GM18868 (cell line): ENCODE results near the gene EEF2KMT.
"Not testable (repeated sequence)": the region's sequence is repeated elsewhere in the genome, so short reads cannot be mapped to it uniquely, and the experiment has no call there.

Experiments used
- ATAC-seq: cut with Tn5 transposase; IDR thresholded peaks from one replicate; pipeline ENCODE4 v1.9.1; 2021; ENCODE audit warnings: mild to moderate bottlenecking, moderate library complexity; ENCODE audit not compliant: unreplicated experiment

Gene EEF2KMT

GRCh38 chr16:5095145-5095830, 2.3 kb downstream of the EEF2KMT start:
- not testable (repeated sequence) for ATAC-seq

- not testable (repeated sequence) for ATAC-seq
Measured at GRCh38 chr16:5093746-5094145, 3.8 kb downstream of the EEF2KMT start.

- not testable (repeated sequence) for ATAC-seq
Measured at GRCh38 chr16:5093081-5093480, 4.5 kb downstream of the EEF2KMT start.

- ATAC-seq, result not testable (repeated sequence)
Measured at GRCh38 chr16:5090592-5090991, 7.0 kb downstream of the EEF2KMT start.

- not testable (repeated sequence) for ATAC-seq
Measured at GRCh38 chr16:5089911-5090555, 7.6 kb downstream of the EEF2KMT start.

- not testable (repeated sequence) for ATAC-seq
Measured at GRCh38 chr16:5088936-5089335, 8.7 kb downstream of the EEF2KMT start.

GRCh38 chr16:5088086-5088790, 9.4 kb downstream of the EEF2KMT start:
- ATAC-seq, result not testable (repeated sequence)

- not testable (repeated sequence) for ATAC-seq
Measured at GRCh38 chr16:5085716-5086115, 11.9 kb downstream of the EEF2KMT start.

- not testable (repeated sequence) for ATAC-seq
Measured at GRCh38 chr16:5084802-5085201, 12.8 kb downstream of the EEF2KMT start.

GRCh38 chr16:5084099-5084731, 13.4 kb downstream of the EEF2KMT start:
- ATAC-seq, result not testable (repeated sequence)

GRCh38 chr16:5083646-5084045, 13.9 kb downstream of the EEF2KMT start:
- ATAC-seq, result not testable (repeated sequence)

- not testable (repeated sequence) for ATAC-seq
Measured at GRCh38 chr16:5080996-5081395, 16.6 kb downstream of the EEF2KMT start.

- not testable (repeated sequence) for ATAC-seq
Measured at GRCh38 chr16:5080461-5080860, 17.1 kb downstream of the EEF2KMT start.

- no peak for ATAC-seq
Measured at GRCh38 chr16:5078626-5079025, 19.0 kb downstream of the EEF2KMT start.

- no peak for ATAC-seq
Measured at GRCh38 chr16:5077304-5077703, 20.3 kb downstream of the EEF2KMT start.

GRCh38 chr16:5075637-5076036, 22.0 kb downstream of the EEF2KMT start:
- ATAC-seq, result no peak

GRCh38 chr16:5073771-5074170, 23.8 kb downstream of the EEF2KMT start:
- not testable (repeated sequence) for ATAC-seq

GRCh38 chr16:5073279-5073629, 24.3 kb downstream of the EEF2KMT start:
- no peak for ATAC-seq

- ATAC-seq, result no peak
Measured at GRCh38 chr16:5072334-5073278, 25.0 kb downstream of the EEF2KMT start.

GRCh38 chr16:5071681-5072333, 25.8 kb downstream of the EEF2KMT start, which contains the start of gene ALG1:
Gene ALG1 (plus strand): TSS chr16:5071843. CDS start chr16:5071850, 7 bp downstream.
- peak; percentile 86 for ATAC-seq
